HEK293T (cell line): ENCODE results near the gene RGS10.
"Not testable (repeated sequence)": the region's sequence is repeated elsewhere in the genome, so short reads cannot be mapped to it uniquely, and the experiment has no call there.

Source experiments
- FOXK2 ChIP-seq: fragments of 450-650 bp; IDR thresholded peaks from 2 replicates; pipeline ENCODE4 v1.6.1; 2016; ENCODE audit warnings: mild to moderate bottlenecking
- FOXM1 ChIP-seq: fragments of 450-650 bp; IDR thresholded peaks from 2 replicates; pipeline ENCODE4 v1.6.1; 2017; ENCODE audit warnings: mild to moderate bottlenecking, borderline replicate concordance
- HDGF ChIP-seq: fragments of 450-650 bp; IDR thresholded peaks from 2 replicates; pipeline ENCODE4 v1.6.1; 2017; ENCODE audit warnings: antibody characterized with exemption, borderline replicate concordance
- LEF1 ChIP-seq: fragments of 450-650 bp; IDR thresholded peaks from 2 replicates; pipeline ENCODE4 v1.6.1; 2017; ENCODE audit warnings: mild to moderate bottlenecking, borderline replicate concordance
- SP1 ChIP-seq: fragments of 450-650 bp; IDR thresholded peaks from 2 replicates; pipeline ENCODE4 v1.6.1; 2017

DNA sequence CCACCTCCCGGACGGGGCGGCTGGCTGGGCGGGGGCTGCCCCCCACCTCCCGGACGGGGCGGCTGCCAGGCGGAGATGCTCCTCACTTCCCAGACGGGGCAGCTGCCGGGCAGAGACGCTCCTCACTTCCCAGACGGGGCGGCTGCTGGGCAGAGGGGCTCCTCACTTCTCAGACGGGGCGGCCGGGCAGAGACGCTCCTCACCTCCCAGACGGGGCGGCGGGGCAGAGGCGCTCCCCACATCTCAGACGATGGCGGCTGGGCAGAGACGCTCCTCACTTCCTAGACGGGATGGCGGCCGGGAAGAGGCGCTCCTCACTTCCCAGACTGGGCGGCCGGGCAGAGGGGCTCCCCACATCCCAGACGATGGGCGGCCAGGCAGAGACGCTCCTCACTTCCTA is 17.0 kb upstream of the RGS10 start:
- TF ChIP-seq SP1, FOXM1, LEF1, HDGF, FOXK2: not testable (repeated sequence)
